Psoas muscle (tissue), 8 donors: ENCODE measurements around the gene SLC25A10. TPM values are rescaled to one million over a fixed set of nuclear protein-coding genes. Genes with fewer than 3 reads are reported as not detected.

ENCODE experiments used
- ATAC-seq, 4 donors: fragments of 200-7000 bp; cut with Tn5 transposase; one replicate each; pipeline ENCODE4 v1.9.1; 2020; ENCODE audit warnings: moderate library complexity in 3 of 4, mild to moderate bottlenecking in 2 of 4
- DNase-seq, 2 donors: peaks; one replicate each; pipeline ENCODE4 v3.0.0-alpha.2; 2020
- H3K27ac ChIP-seq: fragments of 200-600 bp; one replicate; pipeline ENCODE4 v1.8.0; 2022
- H3K27me3 ChIP-seq, 3 donors: fragments of 200-600 bp in 1 of 3; one replicate each; pipeline versions ENCODE4 v1.6.1 to v1.8.0; 2013 to 2022; ENCODE audit warnings: low read length in 2 of 3, mild to moderate bottlenecking in 2 of 3, moderate library complexity in 1 of 3; ENCODE audit not compliant: insufficient read depth in 3 of 3
- H3K36me3 ChIP-seq, 2 donors: fragments of 200-600 bp in 1 of 2; one replicate each; pipeline versions ENCODE4 v1.6.1 to v1.8.0; 2013 to 2022; ENCODE audit warnings: low read depth in 1 of 2, mild to moderate bottlenecking in 1 of 2, moderate library complexity in 1 of 2; ENCODE audit not compliant: insufficient read depth in 1 of 2
- H3K4me1 ChIP-seq: fragments of 200-600 bp; one replicate; pipeline ENCODE4 v1.8.0; 2022
- H3K4me3 ChIP-seq: fragments of 200-600 bp; one replicate; pipeline ENCODE4 v1.8.0; 2022; ENCODE audit warnings: mild to moderate bottlenecking
- H3K9me3 ChIP-seq: fragments of 200-600 bp; one replicate; pipeline ENCODE4 v1.8.0; 2022
- WGBS, 3 donors: extraction: QIAGEN DNeasy Blood & Tissue Kit; methylation state at CpG; one replicate each; pipeline versions ENCODE4 v1.1.6 to v1.1.7; 2013; 5-methylcytosine and 5-hydroxymethylcytosine counted together
- intact Hi-C, 2 donors: fragments of 100-400 bp; cut with DNase I; formaldehyde crosslinking; loops; one replicate each; pipeline versions ENCODE4 v1.11.0 to v1.14.2; 2022
- polyA plus RNA-seq, 3 donors: library from polyadenylated mRNA; stranded (reverse); fragments of 200-250 nt; gene quantifications; one replicate each; pipeline ENCODE4 v1.2.3, GENCODE V29; 2013
- total RNA-seq, 4 donors: library from RNA; stranded (reverse); fragmentation: NEBNext Ultra II Directional in 2 of 4; extraction: Animal tissue kit (Norgen Biotek cat#: 25700) in 2 of 4; gene quantifications; one replicate each; pipeline versions ENCODE4 v1.2.1 to v1.2.4, GENCODE V29; 2021 to 2023
- TF ChIP-seq, protein P1 (sequence below): fragments of 200-600 bp; IDR thresholded peaks from one replicate; pipeline ENCODE4 v1.8.0; 2022; ENCODE audit warnings: antibody characterized with exemption
- donor health status: healthy with polysubstance abuse.
- donor health status: DM: no; HTN: no; CAD: no; lungs with moderate emphysema.
- donor health status: Bipolar disorder and iron deficiency.
- donor health status: healthy.
- donor health status: DM: yes; HTN: yes; CAD: no.
- donor health status: DM: no; HTN: no; CAD: no.
- donor health status: DM: no; HTN: no; CAD: no.
- donor health status: DM: yes; HTN: yes; CAD: no.

The SLC25A10 gene
- total and polyA plus RNA-seq, 7 donors = 2.4 to 7.0 (median 5.9) TPM

DNA sequence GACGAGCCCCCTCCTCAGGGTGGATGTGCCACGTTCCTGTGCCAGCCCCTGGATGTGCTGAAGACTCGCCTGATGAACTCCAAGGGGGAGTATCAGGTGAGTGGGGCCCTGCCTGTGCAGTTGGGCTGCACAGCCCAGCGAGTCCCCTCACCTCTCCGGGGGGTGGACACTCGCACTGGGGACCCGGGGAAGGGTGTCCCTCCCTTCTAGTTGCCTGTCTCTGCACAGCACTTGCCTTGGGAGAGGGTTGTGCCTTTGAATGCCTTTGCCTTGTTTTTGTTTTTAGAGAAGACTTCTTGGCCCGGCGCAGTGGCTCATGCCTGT lies 5.6 kb downstream of the SLC25A10 start:
- no peak for ATAC-seq
- intact Hi-C loops = no loop called here
- no peak overlapping the region for H3K4me3 ChIP-seq
- H3K4me1 ChIP-seq = peaks cover 19% of the 10 kb centered on the region
- no peak for DNase-seq
- WGBS, 3 donors = 89 to 96% (median 95%) methylated on average over 9 of the region's 9 CpGs
- no peaks in the 10 kb centered on the region for H3K36me3 ChIP-seq
- no peak overlapping the region for H3K27ac ChIP-seq
- no peaks in the 10 kb centered on the region for H3K27me3 ChIP-seq
- H3K9me3 ChIP-seq = no peaks in the 10 kb centered on the region
- TF ChIP-seq, protein P1, sequence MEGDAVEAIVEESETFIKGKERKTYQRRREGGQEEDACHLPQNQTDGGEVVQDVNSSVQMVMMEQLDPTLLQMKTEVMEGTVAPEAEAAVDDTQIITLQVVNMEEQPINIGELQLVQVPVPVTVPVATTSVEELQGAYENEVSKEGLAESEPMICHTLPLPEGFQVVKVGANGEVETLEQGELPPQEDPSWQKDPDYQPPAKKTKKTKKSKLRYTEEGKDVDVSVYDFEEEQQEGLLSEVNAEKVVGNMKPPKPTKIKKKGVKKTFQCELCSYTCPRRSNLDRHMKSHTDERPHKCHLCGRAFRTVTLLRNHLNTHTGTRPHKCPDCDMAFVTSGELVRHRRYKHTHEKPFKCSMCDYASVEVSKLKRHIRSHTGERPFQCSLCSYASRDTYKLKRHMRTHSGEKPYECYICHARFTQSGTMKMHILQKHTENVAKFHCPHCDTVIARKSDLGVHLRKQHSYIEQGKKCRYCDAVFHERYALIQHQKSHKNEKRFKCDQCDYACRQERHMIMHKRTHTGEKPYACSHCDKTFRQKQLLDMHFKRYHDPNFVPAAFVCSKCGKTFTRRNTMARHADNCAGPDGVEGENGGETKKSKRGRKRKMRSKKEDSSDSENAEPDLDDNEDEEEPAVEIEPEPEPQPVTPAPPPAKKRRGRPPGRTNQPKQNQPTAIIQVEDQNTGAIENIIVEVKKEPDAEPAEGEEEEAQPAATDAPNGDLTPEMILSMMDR = no peak

- TF ChIP-seq, protein P1 = no peak
Observed at GRCh38 chr17:81719410-81720266, 7.6 kb downstream of the SLC25A10 start.

GRCh38 chr17:81720267-81721071 lies 8.4 kb downstream of the SLC25A10 start:
- 63 to 75% (median 69%) methylated on average over 32 to 33 of the region's 33 CpGs for WGBS, 3 donors
- Histone ChIP-seq H3K27ac (no peak overlapping the region), H3K27me3 (peaks cover 0 to 6% (median 2%) of the 10 kb centered on the region in 3 donors), H3K36me3 (no peaks in the 10 kb centered on the region), H3K4me3 (no peak overlapping the region), H3K4me1 (peaks cover 17% of the 10 kb centered on the region), H3K9me3 (no peaks in the 10 kb centered on the region)
- no peak for DNase-seq
- no peak for ATAC-seq
- intact Hi-C loops = no loop called here
- TF ChIP-seq, protein P1 = no peak

More at GRCh38 chr17:81719410-81720266, 7.6 kb downstream of the SLC25A10 start:
- DNase-seq = no peak
- no peak overlapping the region for H3K4me3 ChIP-seq
- H3K27ac ChIP-seq = no peak overlapping the region
- no peak for ATAC-seq
- intact Hi-C loops = no loop called here
- no peaks in the 10 kb centered on the region for H3K9me3 ChIP-seq
- H3K4me1 ChIP-seq = peaks cover 17% of the 10 kb centered on the region
- H3K36me3 ChIP-seq = no peaks in the 10 kb centered on the region
- H3K27me3 ChIP-seq = peaks cover 0 to 6% (median 2%) of the 10 kb centered on the region in 3 donors
- WGBS, 3 donors = 61 to 80% (median 67%) methylated on average over 32 of the region's 33 CpGs

DNA sequence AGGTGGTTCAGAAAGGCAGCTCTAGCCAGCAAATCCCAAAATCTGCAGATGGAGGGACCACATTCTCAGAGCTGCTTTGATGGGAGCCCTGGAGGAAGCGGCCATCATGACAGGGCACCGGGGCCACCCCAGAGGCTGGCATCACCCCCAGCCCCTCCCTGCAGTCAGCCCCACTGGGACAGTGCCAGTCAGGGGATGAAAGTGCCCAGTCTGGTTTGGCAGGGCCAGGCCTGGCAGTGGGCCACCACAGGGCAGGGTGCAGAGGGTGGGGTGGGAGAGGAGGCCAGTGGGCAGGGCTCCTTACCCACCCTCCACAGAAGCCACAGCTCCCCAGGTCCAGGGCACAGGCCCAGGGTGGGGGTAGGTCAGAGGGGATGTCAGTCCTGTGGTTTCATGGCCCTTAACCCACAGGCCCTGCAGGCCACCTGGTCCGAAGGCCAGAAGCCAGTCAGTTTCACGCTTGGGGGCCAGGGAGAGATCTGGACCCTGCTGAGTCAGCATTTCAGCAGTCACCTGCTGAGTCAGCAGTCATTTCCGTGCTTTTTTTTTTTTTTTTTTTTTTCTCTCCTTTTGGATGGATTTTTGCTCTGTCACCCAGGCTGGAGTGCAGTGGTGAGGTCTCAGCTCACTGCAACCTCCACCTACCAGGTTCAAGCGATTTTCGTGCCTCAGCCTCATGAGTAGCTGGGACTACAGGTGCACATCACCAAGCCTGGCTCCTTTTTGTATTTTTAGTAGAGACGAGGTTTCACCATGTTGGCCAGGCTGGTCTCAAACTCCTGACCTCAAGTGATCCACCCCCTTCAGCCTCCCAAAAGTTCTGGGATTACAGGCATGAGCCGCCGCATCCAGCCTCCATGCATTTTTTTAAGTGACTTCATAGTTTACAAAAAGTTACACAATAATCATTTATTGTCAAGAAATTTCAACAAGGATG lies 10.4 kb downstream of the SLC25A10 start:
- peak; percentile 28 to 59 (median 54) for ATAC-seq
- DNase-seq = no peak
- Histone ChIP-seq H3K9me3 (no peaks in the 10 kb centered on the region), H3K4me1 (peaks cover 17% of the 10 kb centered on the region), H3K4me3 (no peak overlapping the region), H3K27me3 (peaks cover 0 to 6% (median 2%) of the 10 kb centered on the region in 3 donors), H3K36me3 (no peaks in the 10 kb centered on the region), H3K27ac (no peak overlapping the region)
- WGBS, 3 donors = 38 to 47% (median 43%) methylated on average over 9 to 10 of the region's 10 CpGs
- intact Hi-C loops = no loop called here
- TF ChIP-seq, protein P1 = no peak
